Mammary epithelial cell (primary cell): ENCODE measurements around the gene DACH1.

Source experiments
- CTCF ChIP-seq, 2 donors: IDR thresholded peaks in 1 of 2; conservative IDR thresholded peaks in 1 of 2; 2 replicates each; pipeline ENCODE4 v1.5.1; 2011 to 2012; ENCODE audit warnings: inconsistent platforms in 2 of 2, low read length in 2 of 2, mild to moderate bottlenecking in 2 of 2, control low read depth in 1 of 2, low read depth in 1 of 2; ENCODE audit not compliant: insufficient read depth in 1 of 2; ENCODE audit errors: extremely low read depth in 1 of 2
- EZH2 ChIP-seq: IDR thresholded peaks from 2 replicates; pipeline ENCODE4 v1.6.1; 2012; ENCODE audit warnings: low read length, inconsistent platforms, borderline replicate concordance

- TF ChIP-seq EZH2: no peak
- TF ChIP-seq CTCF (conservative IDR thresholded peaks at IDR 0.05 in 1 of 2, IDR thresholded peaks at IDR 0.05 in 1 of 2; ENCODE audit: extremely low read depth in 1 of 2, insufficient read depth in 1 of 2, low read depth in 1 of 2, low read length in 2 of 2): no peak
Measured at GRCh38 chr13:71775966-71776365, 91.0 kb downstream of the DACH1 start.
